OCI-LY1 (cell line): Measurements from ENCODE around the gene MFAP4.

Experiments
- H2AFZ ChIP-seq: fragments of 200-600 bp; sonication (generic), shearing (Covaris generic); 2 replicates; pipeline ENCODE4 v1.6.0; 2014; ENCODE audit warnings: antibody characterized with exemption, mild to moderate bottlenecking, low read length
- H3F3A ChIP-seq: fragments of 200-600 bp; sonication (generic), shearing (Covaris generic); 2 replicates; pipeline ENCODE4 v1.6.0; 2014; ENCODE audit warnings: mild to moderate bottlenecking, antibody characterized with exemption, low read length, moderate library complexity; ENCODE audit not compliant: insufficient read depth
- H3K27ac ChIP-seq: fragments of 200-600 bp; sonication (generic); 2 replicates; pipeline ENCODE4 v1.5.1; 2014; ENCODE audit warnings: low read length, mixed run types, mild to moderate bottlenecking, low read depth; ENCODE audit not compliant: poor library complexity, severe bottlenecking
- H3K27me3 ChIP-seq: fragments of 200-600 bp; sonication (generic); 2 replicates; pipeline ENCODE4 v1.6.0; 2014; ENCODE audit warnings: antibody characterized with exemption, mild to moderate bottlenecking, low read length, moderate library complexity; ENCODE audit not compliant: insufficient read depth
- H3K36me3 ChIP-seq: fragments of 200-600 bp; sonication (generic); 2 replicates; pipeline ENCODE4 v1.6.1; 2014; ENCODE audit warnings: mild to moderate bottlenecking, antibody characterized with exemption, low read length, moderate library complexity, mixed read lengths; ENCODE audit not compliant: insufficient read depth
- H3K4me1 ChIP-seq: fragments of 200-600 bp; sonication (generic); 2 replicates; pipeline ENCODE4 v1.5.1; 2014; ENCODE audit warnings: mild to moderate bottlenecking, low read length, moderate library complexity; ENCODE audit not compliant: insufficient read depth, severe bottlenecking
- H3K4me2 ChIP-seq: fragments of 200-600 bp; sonication (generic), shearing (Covaris generic); 2 replicates; pipeline ENCODE4 v1.6.1; 2014; ENCODE audit warnings: low read length
- H3K4me3 ChIP-seq: fragments of 200-600 bp; sonication (generic); 2 replicates; pipeline ENCODE4 v1.5.1; 2014; ENCODE audit warnings: low read length, low read depth, mild to moderate bottlenecking, mixed read lengths; ENCODE audit not compliant: poor library complexity, severe bottlenecking
- H3K79me2 ChIP-seq: fragments of 200-600 bp; shearing (Covaris generic); 2 replicates; pipeline ENCODE4 v1.6.1; 2016; ENCODE audit warnings: mixed run types, low read length, mixed read lengths; ENCODE audit not compliant: insufficient read depth
- H3K9ac ChIP-seq: fragments of 200-600 bp; sonication (generic), shearing (Covaris generic); 2 replicates; pipeline ENCODE4 v1.6.1; 2014; ENCODE audit warnings: mild to moderate bottlenecking, low read length, mixed read lengths
- H3K9me2 ChIP-seq: fragments of 200-600 bp; sonication (generic), shearing (Covaris generic); 2 replicates; pipeline ENCODE4 v1.6.1; 2014; ENCODE audit warnings: low read depth, mild to moderate bottlenecking, low read length, mixed read lengths
- H3K9me3 ChIP-seq: fragments of 200-600 bp; shearing (Covaris generic); 2 replicates; pipeline ENCODE4 v1.6.1; 2014; ENCODE audit warnings: low read length, mixed read lengths
- H4K20me1 ChIP-seq: fragments of 200-600 bp; sonication (generic), shearing (Covaris generic); 2 replicates; pipeline ENCODE4 v1.6.0; 2016; ENCODE audit warnings: mild to moderate bottlenecking, low read length; ENCODE audit not compliant: insufficient read depth
- EZH2 ChIP-seq: fragments of 200-600 bp; sonication (generic), shearing (Covaris generic); IDR thresholded peaks from 2 replicates; pipeline ENCODE4 v1.8.0; 2017; ENCODE audit warnings: borderline replicate concordance, mixed run types, mild to moderate bottlenecking, antibody characterized with exemption, low read length, moderate library complexity, mixed read lengths
- TF ChIP-seq, protein P1 (sequence below): fragments of 200-600 bp; sonication (generic), shearing (Covaris generic); IDR thresholded peaks from 2 replicates; pipeline ENCODE4 v1.5.1; 2017; ENCODE audit warnings: mild to moderate bottlenecking, antibody characterized with exemption, low read length, moderate library complexity, mixed read lengths

MFAP4 gene

DNA sequence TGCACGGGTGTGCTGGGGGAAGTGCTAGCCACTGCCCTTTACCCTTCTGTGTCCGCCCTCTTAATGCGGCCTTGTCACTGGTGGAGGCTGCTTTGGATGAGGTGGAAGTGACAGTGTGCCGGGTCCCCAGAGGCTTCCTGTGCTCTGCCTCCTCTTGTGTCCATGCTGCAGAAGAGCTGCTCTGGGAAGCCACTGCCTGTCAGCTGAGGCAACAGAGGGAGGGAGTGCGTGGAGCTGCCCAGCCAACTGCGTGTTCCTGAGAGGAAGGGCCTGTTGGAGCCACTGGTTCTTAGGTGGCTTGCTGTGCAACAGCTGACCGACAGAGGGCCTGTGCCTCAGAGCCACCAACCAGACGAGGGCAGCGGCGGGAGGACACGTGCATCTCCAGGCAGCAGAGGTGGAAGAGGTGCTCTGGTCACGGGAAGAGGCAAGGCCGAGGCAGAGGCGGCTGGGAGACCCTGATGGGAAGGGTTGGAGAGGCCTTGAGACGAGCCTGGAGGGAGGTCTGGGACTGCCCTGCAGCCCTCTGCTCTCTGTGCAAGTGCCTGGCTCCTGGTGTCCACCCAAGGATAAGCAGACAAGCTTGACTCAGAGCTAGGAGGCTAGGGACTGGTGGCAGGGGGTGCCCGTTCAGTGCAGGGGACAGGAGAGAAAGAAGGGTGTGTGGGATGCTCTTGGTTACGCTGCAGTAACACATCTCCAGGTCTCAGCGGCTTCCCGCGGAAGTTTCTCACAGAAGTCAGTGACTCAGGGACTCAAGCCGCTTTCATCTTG, 49.9 kb downstream of the MFAP4 start:
- Histone ChIP-seq H2AFZ (no peak overlapping the region), H3K9ac (no peak overlapping the region), H3K79me2 (no peaks in the 10 kb centered on the region), H3K9me2 (no peaks in the 10 kb centered on the region), H4K20me1 (no peaks in the 10 kb centered on the region), H3K4me2 (no peak overlapping the region), H3K4me3 (no peak overlapping the region), H3K4me1 (no peaks in the 10 kb centered on the region), H3F3A (no peaks in the 10 kb centered on the region), H3K36me3 (no peaks in the 10 kb centered on the region), H3K9me3 (no peaks in the 10 kb centered on the region), H3K27me3 (no peaks in the 10 kb centered on the region), H3K27ac (no peak overlapping the region)
- TF ChIP-seq, protein P1, sequence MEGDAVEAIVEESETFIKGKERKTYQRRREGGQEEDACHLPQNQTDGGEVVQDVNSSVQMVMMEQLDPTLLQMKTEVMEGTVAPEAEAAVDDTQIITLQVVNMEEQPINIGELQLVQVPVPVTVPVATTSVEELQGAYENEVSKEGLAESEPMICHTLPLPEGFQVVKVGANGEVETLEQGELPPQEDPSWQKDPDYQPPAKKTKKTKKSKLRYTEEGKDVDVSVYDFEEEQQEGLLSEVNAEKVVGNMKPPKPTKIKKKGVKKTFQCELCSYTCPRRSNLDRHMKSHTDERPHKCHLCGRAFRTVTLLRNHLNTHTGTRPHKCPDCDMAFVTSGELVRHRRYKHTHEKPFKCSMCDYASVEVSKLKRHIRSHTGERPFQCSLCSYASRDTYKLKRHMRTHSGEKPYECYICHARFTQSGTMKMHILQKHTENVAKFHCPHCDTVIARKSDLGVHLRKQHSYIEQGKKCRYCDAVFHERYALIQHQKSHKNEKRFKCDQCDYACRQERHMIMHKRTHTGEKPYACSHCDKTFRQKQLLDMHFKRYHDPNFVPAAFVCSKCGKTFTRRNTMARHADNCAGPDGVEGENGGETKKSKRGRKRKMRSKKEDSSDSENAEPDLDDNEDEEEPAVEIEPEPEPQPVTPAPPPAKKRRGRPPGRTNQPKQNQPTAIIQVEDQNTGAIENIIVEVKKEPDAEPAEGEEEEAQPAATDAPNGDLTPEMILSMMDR, result no peak
- no peak for TF ChIP-seq EZH2

DNA sequence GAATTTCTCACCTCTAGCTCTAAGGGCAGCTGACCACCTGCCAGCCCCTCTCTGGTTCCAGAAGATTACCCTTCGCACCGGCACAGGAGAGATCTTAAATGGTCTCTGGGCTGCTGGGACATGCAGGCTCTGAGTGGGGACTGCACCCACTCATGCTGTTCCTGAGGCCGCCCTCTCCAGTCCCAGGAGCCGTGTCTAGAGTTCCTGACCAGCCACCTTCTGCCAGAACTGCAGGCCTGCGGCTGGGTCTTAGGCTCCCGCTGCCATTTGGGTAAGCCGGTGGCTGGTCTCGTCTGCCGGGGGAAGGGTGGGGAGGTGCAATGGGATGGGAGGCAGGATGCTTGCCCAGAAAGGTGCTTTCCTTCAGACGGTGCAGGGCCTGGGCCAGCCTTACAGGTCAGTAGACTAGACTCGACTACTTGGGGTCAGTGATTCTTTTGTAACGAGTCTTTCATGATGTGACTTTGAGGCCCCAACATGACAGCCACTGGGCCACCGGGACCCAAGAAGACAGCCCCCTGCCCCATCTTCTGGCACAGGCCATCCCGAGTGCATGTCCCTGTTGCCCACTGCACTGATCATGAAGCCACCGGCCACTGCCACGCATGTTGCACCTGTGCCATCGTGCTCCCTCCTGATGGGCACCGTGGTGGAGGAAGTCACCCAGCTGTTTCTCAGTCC, 50.9 kb downstream of the MFAP4 start:
- no peak overlapping the region for H3K4me3 ChIP-seq
- H3F3A ChIP-seq, result no peaks in the 10 kb centered on the region
- H3K4me2 ChIP-seq, result no peak overlapping the region
- no peaks in the 10 kb centered on the region for H3K27me3 ChIP-seq
- H3K79me2 ChIP-seq, result no peaks in the 10 kb centered on the region
- H3K9ac ChIP-seq, result no peak overlapping the region
- no peak overlapping the region for H3K27ac ChIP-seq
- no peaks in the 10 kb centered on the region for H3K9me2 ChIP-seq
- H3K9me3 ChIP-seq, result no peaks in the 10 kb centered on the region
- no peak overlapping the region for H2AFZ ChIP-seq
- H3K36me3 ChIP-seq, result no peaks in the 10 kb centered on the region
- no peaks in the 10 kb centered on the region for H3K4me1 ChIP-seq
- TF ChIP-seq EZH2, result no peak
- no peaks in the 10 kb centered on the region for H4K20me1 ChIP-seq

DNA sequence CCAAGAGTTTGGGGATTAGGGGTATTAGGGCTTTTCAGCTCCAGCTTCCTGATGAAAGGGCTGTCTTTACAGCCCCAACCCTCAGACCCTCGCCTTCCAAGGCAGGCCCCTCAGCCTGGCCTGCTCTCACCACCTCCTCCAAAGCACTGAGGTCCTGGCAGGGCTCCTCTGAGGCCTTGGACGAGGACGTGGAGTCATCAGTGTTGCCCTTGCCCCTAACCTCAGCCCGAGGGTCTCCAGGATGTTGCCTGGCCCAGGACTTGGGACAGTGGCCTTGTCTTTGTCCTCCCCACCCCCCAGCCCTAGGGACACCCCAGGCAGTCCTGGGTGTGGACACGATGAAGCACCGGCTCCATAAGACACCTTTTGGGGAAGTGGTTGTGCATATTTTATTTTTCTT, 52.7 kb downstream of the MFAP4 start:
- no peaks in the 10 kb centered on the region for H3K79me2 ChIP-seq
- no peaks in the 10 kb centered on the region for H4K20me1 ChIP-seq
- no peaks in the 10 kb centered on the region for H3K4me1 ChIP-seq
- no peak for TF ChIP-seq EZH2
- TF ChIP-seq, protein P1, result no peak
- H3K4me2 ChIP-seq, result no peak overlapping the region
- no peaks in the 10 kb centered on the region for H3K9me2 ChIP-seq
- no peak overlapping the region for H2AFZ ChIP-seq
- H3K27me3 ChIP-seq, result no peaks in the 10 kb centered on the region
- no peaks in the 10 kb centered on the region for H3K9me3 ChIP-seq
- no peaks in the 10 kb centered on the region for H3F3A ChIP-seq
- no peak overlapping the region for H3K27ac ChIP-seq
- no peak overlapping the region for H3K4me3 ChIP-seq
- no peak overlapping the region for H3K9ac ChIP-seq
- H3K36me3 ChIP-seq, result no peaks in the 10 kb centered on the region
